ENCODE results near the gene WDR73. TPM values are rescaled to one million over a fixed set of nuclear protein-coding genes. Genes with fewer than 3 reads are reported as not detected.

The WDR73 gene
- total RNA-seq (10 to 100 TPM in 8 of 9 donors, 1 to 10 TPM in 1; 8.3 to 45.6 (median 32.1) TPM), polyA plus RNA-seq (10 to 100 TPM; 24.1 to 45.4 (median 38.3) TPM)
- long read RNA-seq, donor 1, full-length matches to known transcripts, result 15 of 31 reads
- long read RNA-seq, donor 1, partial matches to known transcripts, result 16 of 31 reads
- long read RNA-seq, donor 1, other reads (novel, unspliced or antisense), result 0 of 31 reads
- long read RNA-seq, donor 2, full-length matches to known transcripts, result 12 of 20 reads
- long read RNA-seq, donor 2, partial matches to known transcripts, result 8 of 20 reads
- long read RNA-seq, donor 2, other reads (novel, unspliced or antisense), result 0 of 20 reads
- long read RNA-seq, donor 3, full-length matches to known transcripts, result 9 of 14 reads
- long read RNA-seq, donor 3, partial matches to known transcripts, result 5 of 14 reads
- long read RNA-seq, donor 3, other reads (novel, unspliced or antisense), result 0 of 14 reads
- long read RNA-seq, donor 4, full-length matches to known transcripts, result 34 of 46 reads
- long read RNA-seq, donor 4, partial matches to known transcripts, result 2 of 46 reads
- long read RNA-seq, donor 4, other reads (novel, unspliced or antisense), result 10 of 46 reads
- long read RNA-seq, donor 5, full-length matches to known transcripts, result 16 of 35 reads
- long read RNA-seq, donor 5, partial matches to known transcripts, result 5 of 35 reads
- long read RNA-seq, donor 5, other reads (novel, unspliced or antisense), result 14 of 35 reads
- long read RNA-seq, donor 6, full-length matches to known transcripts, result 10 of 18 reads
- long read RNA-seq, donor 6, partial matches to known transcripts, result 3 of 18 reads
- long read RNA-seq, donor 6, other reads (novel, unspliced or antisense), result 5 of 18 reads
- long read RNA-seq, donor 7, full-length matches to known transcripts, result 6 of 11 reads
- long read RNA-seq, donor 7, partial matches to known transcripts, result 5 of 11 reads
- long read RNA-seq, donor 7, other reads (novel, unspliced or antisense), result 0 of 11 reads
- long read RNA-seq, donor 8, full-length matches to known transcripts, result 6 of 13 reads
- long read RNA-seq, donor 8, partial matches to known transcripts, result 7 of 13 reads
- long read RNA-seq, donor 8, other reads (novel, unspliced or antisense), result 0 of 13 reads
- long read RNA-seq, donor 9, full-length matches to known transcripts, result 7 of 14 reads
- long read RNA-seq, donor 9, partial matches to known transcripts, result 7 of 14 reads
- long read RNA-seq, donor 9, other reads (novel, unspliced or antisense), result 0 of 14 reads
- long read RNA-seq, donor 10, full-length matches to known transcripts, result 9 of 16 reads
- long read RNA-seq, donor 10, partial matches to known transcripts, result 7 of 16 reads
- long read RNA-seq, donor 10, other reads (novel, unspliced or antisense), result 0 of 16 reads

DNA sequence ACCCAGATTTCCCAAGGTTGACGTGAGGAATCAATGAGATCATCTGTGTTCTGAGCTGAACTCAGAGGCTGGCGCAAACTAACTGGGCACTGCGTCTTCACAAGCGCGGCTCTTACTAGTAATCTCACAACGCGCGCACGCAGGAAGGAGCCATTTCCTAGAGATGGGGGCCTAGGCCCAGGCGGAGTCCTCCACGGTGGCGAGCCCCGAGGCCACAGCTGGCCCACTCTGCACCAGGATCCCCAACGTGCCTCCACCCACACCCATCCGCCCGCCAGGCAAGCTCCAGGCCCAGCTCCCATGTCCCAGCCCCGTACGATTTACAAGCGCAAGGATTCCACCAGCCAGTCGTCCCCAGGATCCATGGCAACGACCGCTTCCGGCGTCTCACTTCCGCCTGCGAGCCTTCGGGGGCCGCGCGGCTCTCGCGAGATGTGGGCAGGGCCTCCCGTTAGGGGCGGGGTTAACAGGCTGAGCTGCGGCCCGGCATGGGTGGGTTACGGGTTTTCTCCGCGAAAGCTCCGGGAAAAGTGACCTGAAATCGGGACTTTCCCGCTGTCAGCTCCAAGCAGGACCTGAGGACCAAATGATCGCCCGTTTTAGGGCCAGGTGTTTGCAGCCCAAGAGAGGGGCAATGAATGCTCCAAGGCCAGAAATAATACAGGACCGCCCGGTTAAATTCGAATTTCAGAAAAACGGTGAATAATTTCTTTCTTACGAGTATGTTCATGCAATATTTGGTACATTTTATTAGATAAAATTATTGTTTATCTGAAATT lies at the start of gene WDR73:
TSS of gene WDR73 (minus strand) at position 374 of the 779 bp plus-strand sequence. CDS start at position 365, 9 bp downstream.
- H3K9me3 ChIP-seq (replicated peaks in 1 of 3), result no peaks in the 10 kb centered on the region
- peak within 1 kb of the TSS; percentile 72 to 92 (median 90) for H3K27ac ChIP-seq
- TF ChIP-seq CTCF (IDR thresholded peaks at IDR 0.05) (no peak), POLR2A (IDR thresholded peaks at IDR 0.05) (peak; percentile 22 to 81)
- H3K4me1 ChIP-seq (replicated peaks in 1 of 2), result peaks cover 27 to 54% of the 10 kb centered on the region in 2 donors
- intact Hi-C loops (cut with DNase I), result loop anchor here (10.0 kb wide), 1 partner anchor 61 kb away; the partner anchor contains the start of gene SEC11A (in 2 of the 2)
- H3K27me3 ChIP-seq, result no peaks in the 10 kb centered on the region
- DNase-seq, result peak; percentile 97 to 98 (median 97)
- peak within 1 kb of the TSS in 3 of 4 donors; percentile 46 to 74 (median 72) for H3K4me3 ChIP-seq
- 0 to 1% (median 0%) methylated on average over 35 to 49 of the region's 49 CpGs for WGBS, 4 donors
- H3K36me3 ChIP-seq (replicated peaks in 1 of 2), result peaks cover 0 to 32% of the 10 kb centered on the region in 2 donors

DNA sequence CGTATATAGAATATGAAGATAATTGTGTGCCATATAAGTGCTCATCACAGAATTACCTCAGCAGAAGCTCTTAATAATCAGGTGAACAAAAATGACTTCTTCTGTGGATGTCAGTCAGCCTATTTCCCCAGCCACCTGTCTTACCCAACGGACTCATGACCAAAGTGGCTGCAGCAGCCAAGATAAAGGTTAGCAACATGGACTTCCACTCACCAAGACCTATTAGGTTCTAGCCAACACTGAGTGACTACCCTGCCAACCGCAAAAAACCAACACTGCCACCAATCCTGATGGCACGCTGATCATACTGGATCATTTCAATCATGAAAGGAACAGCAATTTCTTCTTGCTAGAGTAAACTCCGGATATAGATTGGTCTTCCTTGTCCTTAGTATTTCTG lies 49.7 kb upstream of the WDR73 start:
- intact Hi-C loops (cut with DNase I), result no loop called here
- H3K4me3 ChIP-seq, result no peak overlapping the region
- H3K27me3 ChIP-seq, result no peaks in the 10 kb centered on the region
- no peaks in the 10 kb centered on the region for H3K9me3 ChIP-seq (replicated peaks in 1 of 3)
- TF ChIP-seq CTCF (IDR thresholded peaks at IDR 0.05) (no peak), POLR2A (IDR thresholded peaks at IDR 0.05) (no peak)
- H3K36me3 ChIP-seq (replicated peaks in 1 of 2), result no peaks in the 10 kb centered on the region
- peak in 2 of 7 donors; percentile 15 to 34 for DNase-seq
- WGBS, 4 donors, result 92 to 97% (median 95%) methylated on average over 5 of the region's 5 CpGs
- H3K4me1 ChIP-seq (replicated peaks in 1 of 2), result peaks cover 15 to 33% of the 10 kb centered on the region in 2 donors
- peak overlapping the region in 2 of 5 donors; percentile 19 to 54 for H3K27ac ChIP-seq

DNA sequence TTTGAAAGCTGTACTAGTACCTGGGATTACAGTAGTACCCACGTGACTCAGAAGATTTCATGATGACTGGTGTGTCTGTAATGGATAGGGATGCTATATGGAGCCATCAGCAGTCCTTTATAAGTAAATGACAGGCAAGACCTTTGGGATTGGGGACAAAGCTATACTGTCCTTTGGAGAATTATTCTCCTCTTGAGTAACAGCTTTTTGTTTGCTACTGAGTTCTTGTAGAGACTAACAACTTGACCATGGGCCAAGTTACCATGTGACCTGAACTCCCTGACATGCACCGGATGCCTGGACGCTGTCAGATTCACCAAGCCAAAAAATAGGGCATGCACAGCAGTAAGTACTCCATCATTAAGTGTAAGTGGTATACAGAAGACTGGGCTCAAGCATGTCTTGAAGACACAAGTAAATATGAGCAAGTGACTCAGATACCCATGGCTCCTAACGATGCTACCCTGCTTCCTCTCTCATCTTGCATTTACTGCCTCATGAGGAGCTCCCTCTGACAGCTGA lies 48.9 kb upstream of the WDR73 start:
- H3K36me3 ChIP-seq (replicated peaks in 1 of 2), result no peaks in the 10 kb centered on the region
- peaks cover 15 to 33% of the 10 kb centered on the region in 2 donors for H3K4me1 ChIP-seq (replicated peaks in 1 of 2)
- TF ChIP-seq CTCF (IDR thresholded peaks at IDR 0.05), result no peak
- TF ChIP-seq POLR2A (IDR thresholded peaks at IDR 0.05), result peak in 1 of 2 donors; percentile 19
- 13 to 20% (median 19%) methylated on average over 4 of the region's 4 CpGs for WGBS, 4 donors
- peak; percentile 54 to 87 (median 78) for DNase-seq
- H3K4me3 ChIP-seq, result no peak overlapping the region
- H3K9me3 ChIP-seq (replicated peaks in 1 of 3), result no peaks in the 10 kb centered on the region
- intact Hi-C loops (cut with DNase I), result no loop called here
- H3K27ac ChIP-seq, result peak overlapping the region in 3 of 5 donors; percentile 10 to 54 (median 19)
- H3K27me3 ChIP-seq, result no peaks in the 10 kb centered on the region
